HG02623 (cell line): ENCODE results near the gene PTPRM.

ENCODE experiments used
- ATAC-seq: cut with Tn5 transposase; IDR thresholded peaks from one replicate; pipeline ENCODE4 v1.9.1; 2021; ENCODE audit warnings: moderate library complexity; ENCODE audit not compliant: unreplicated experiment

The PTPRM gene

GRCh38 chr18:8296886-8297616, 729.9 kb downstream of the PTPRM start:
- ATAC-seq, result no peak

- ATAC-seq, result no peak
These were observed 731.1 kb downstream of the PTPRM start for GRCh38 chr18:8298186-8298585.

- no peak for ATAC-seq
These were observed 732.2 kb downstream of the PTPRM start for GRCh38 chr18:8299054-8299980.

- no peak for ATAC-seq
These were observed 733.8 kb downstream of the PTPRM start for GRCh38 chr18:8300751-8301410.

- no peak for ATAC-seq
These were observed 734.5 kb downstream of the PTPRM start for GRCh38 chr18:8301427-8302172.

GRCh38 chr18:8303151-8303755, 736.1 kb downstream of the PTPRM start:
- no peak for ATAC-seq

- no peak for ATAC-seq
These were observed 740.8 kb downstream of the PTPRM start for GRCh38 chr18:8307960-8308359.

- no peak for ATAC-seq
These were observed 745.9 kb downstream of the PTPRM start for GRCh38 chr18:8313043-8313442.

- no peak for ATAC-seq
These were observed 747.0 kb downstream of the PTPRM start for GRCh38 chr18:8314124-8314523.

GRCh38 chr18:8319798-8320489, 752.8 kb downstream of the PTPRM start:
- no peak for ATAC-seq

GRCh38 chr18:8322486-8322885, 755.4 kb downstream of the PTPRM start:
- no peak for ATAC-seq

GRCh38 chr18:8324343-8325065, 757.4 kb downstream of the PTPRM start:
- no peak for ATAC-seq

- no peak for ATAC-seq
These were observed 759.8 kb downstream of the PTPRM start for GRCh38 chr18:8326763-8327394.

- no peak for ATAC-seq
These were observed 761.0 kb downstream of the PTPRM start for GRCh38 chr18:8328126-8328525.

GRCh38 chr18:8329186-8329771, 762.2 kb downstream of the PTPRM start:
- ATAC-seq, result no peak

- no peak for ATAC-seq
These were observed 763.5 kb downstream of the PTPRM start for GRCh38 chr18:8330575-8330974.

GRCh38 chr18:8332286-8332685, 765.2 kb downstream of the PTPRM start:
- ATAC-seq, result no peak

GRCh38 chr18:8333961-8334360, 766.8 kb downstream of the PTPRM start:
- ATAC-seq, result no peak
